HG03103 (cell line): ENCODE data around the gene POU2AF1.

Experiments
- ATAC-seq: cut with Tn5 transposase; IDR thresholded peaks from one replicate; pipeline ENCODE4 v1.9.1; 2021; ENCODE audit warnings: low read depth; ENCODE audit not compliant: unreplicated experiment

The POU2AF1 gene, protein sequence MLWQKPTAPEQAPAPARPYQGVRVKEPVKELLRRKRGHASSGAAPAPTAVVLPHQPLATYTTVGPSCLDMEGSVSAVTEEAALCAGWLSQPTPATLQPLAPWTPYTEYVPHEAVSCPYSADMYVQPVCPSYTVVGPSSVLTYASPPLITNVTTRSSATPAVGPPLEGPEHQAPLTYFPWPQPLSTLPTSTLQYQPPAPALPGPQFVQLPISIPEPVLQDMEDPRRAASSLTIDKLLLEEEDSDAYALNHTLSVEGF

DNA sequence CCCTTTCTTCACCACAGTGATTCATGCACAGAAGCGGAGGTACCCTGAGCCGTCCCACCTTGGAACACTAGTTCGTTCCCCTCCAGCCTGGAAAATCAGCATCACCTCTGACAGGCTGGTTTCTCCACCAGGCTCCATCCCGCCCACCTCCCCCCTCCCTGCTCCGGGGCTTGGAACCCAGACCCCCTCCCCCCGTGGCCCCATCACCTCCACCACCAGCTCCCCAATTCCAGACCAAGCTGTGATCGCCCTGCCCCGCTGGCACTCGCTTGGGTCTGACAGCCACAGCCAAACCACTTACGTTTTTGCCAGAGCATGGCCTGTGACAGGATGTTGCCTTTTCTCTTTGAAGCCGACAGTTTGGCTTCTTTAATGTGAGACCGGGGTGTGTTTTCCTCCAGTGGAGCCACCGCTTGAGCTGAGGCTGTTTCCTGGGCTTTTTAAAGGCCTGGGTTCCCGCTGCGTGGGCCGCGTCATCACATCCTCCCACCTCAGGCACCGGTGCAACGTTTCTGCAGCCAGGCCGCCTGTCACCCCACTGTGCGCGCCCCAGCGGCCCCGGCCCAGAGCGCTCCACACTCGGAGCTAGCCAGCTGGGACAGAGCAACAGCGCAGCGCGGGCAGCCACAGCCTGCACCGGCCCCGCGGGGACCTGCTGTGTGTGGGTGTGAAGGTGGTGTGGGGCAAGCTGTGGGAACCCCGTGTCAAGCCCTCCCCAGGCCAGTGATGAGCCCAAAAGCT is at the start of gene POU2AF1:
TSS of gene POU2AF1 (minus strand) at position 415 of the 741 bp plus-strand sequence. CDS start at position 317, 98 bp downstream.
- peak; percentile 73 for ATAC-seq

DNA sequence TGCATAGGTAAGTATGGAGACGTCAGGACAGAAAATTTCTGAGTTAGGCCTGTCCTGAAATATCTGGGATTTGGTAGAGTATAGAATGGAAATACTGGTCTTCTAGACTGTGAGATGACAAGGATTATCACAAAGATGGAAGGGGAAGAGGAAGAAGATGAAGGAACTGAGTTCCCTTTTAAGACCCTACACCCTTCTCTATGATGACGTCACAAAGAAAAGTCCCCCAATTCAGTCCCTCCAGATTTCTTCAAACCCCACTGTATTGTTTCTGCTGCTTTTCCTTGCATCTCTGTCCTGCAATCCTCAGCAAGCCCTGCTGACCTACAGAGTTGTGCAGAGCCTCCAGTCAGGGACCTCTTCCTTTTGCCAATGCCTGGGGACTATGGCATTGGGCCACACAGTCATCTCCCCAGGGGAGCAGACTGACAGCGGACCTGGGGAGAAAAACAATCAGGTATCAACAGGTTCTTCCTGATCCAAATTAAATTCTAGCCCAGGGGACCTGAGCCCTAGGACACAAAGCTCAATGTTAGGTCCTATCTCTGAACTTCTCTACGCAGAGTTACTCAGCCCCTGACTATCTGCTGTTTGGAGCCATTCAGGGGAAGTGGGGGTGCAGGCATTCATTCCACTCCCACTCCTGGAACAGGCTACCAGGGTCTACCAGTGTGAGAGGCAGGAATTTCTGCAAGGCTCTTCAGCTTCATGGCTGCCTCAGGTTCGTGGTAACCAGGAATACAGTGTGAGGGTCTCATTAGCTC is 49.2 kb upstream of the POU2AF1 start:
- ATAC-seq: no peak

DNA sequence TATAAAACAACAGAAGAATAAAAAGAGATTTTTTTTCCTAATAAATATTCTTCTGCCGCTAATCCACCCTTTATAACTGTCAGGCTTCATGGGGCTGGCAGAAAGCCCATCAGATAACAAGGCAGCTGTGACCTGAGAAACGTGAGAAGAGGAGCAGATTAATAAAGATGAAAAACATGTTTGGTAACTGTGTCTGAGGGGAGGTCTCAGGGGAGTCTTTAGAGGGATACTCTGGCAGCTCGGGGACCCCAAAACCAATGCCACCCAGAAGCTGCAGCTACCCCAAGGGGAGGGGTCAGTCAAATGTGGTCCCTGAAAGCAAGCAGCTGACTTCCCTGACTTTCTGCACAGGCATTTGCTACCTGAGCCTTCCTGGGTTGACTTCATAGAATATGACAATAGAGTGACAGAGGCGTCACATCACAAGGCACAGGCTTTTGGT is 48.4 kb upstream of the POU2AF1 start:
- no peak for ATAC-seq

DNA sequence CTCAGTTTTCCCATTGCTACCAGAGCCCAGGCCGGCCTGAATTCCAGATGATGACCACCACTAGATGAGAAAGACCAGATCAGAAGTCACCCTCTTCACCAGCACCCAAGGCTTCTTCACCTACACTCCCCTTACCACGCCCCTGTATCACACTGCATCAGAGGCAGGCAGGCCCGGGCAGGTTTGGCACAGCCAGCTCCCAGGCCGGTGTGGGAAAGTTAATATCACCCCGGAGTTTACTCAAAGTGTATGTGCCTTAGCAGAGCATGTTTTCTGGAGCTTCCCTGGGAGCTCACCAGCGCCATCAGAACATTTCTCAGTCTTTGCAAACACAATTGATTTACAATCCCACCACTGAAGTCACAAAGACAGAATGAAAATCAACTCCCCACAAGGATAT is 47.5 kb upstream of the POU2AF1 start:
- ATAC-seq: no peak

DNA sequence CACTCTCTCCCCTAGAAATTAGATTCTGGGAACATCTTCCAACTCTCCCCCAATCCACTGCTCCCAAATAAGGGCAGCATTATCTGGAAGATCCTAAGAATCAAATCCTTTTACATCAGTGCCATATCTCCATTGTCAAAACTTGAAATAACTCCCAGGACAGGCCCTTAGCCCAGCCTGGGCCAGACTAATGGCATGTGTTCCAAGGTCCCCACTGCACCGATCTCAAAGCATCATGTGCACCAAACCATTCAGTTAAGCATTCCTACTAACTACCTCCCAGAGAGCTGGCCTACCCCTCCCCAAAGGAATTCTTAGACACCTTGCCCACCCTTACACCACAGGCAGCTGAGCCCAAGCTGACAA is 44.2 kb upstream of the POU2AF1 start:
- ATAC-seq: peak; percentile 4

DNA sequence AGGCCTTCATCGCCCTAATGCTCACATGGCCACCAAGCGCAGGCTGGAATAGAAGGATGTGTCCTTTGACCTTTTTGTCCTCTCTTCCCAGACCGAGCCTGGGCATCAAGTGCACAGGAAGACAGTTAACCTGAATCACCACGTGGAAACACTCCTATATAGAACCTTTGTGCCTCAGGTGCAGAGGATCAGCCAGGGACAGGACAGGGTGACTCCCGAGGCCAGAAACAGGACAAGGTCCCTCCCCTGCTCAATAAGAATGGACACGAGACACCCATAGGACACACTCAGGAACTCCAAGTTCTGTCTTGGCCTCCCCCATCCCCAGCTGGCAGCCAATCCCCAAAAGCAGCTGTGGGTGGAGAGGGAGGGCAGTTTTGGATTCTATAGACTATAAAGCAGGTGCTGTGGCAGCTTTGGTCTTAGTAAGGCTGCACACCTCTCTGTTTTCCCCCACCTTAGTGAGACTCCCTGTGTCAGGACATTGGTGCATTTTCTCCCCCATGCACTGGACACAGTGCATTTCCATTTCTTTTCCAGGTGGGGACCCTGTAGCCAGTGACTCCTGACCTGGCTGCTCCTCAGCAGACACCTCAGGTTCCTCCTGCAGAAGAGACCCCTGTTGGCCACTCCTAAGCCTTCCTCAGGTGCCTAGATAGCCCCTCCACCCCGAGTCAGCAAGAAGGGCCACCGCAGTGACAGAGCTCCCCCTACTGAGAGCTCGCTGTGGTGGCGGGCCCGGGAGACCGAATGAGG is 43.6 kb upstream of the POU2AF1 start:
- ATAC-seq: peak; percentile 84

DNA sequence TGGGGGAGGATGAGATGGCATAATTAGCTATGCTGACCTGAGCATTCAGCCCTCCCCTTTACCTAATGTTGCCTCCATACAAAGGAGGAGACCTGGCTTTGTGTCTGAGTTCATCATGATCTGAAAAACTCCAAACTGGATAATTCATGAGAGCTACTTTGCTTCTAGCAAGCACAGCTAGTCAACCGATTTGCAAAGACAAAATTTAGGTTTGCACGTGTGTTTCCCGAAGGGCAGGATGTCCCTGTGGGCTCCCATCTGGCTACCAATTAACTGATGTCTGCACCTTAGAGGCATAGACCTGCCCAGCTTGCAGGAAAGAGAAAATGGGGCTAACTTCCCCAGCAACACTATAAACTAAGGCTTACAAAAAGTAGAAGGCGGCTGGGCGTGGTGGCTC is 42.2 kb upstream of the POU2AF1 start:
- ATAC-seq: no peak

DNA sequence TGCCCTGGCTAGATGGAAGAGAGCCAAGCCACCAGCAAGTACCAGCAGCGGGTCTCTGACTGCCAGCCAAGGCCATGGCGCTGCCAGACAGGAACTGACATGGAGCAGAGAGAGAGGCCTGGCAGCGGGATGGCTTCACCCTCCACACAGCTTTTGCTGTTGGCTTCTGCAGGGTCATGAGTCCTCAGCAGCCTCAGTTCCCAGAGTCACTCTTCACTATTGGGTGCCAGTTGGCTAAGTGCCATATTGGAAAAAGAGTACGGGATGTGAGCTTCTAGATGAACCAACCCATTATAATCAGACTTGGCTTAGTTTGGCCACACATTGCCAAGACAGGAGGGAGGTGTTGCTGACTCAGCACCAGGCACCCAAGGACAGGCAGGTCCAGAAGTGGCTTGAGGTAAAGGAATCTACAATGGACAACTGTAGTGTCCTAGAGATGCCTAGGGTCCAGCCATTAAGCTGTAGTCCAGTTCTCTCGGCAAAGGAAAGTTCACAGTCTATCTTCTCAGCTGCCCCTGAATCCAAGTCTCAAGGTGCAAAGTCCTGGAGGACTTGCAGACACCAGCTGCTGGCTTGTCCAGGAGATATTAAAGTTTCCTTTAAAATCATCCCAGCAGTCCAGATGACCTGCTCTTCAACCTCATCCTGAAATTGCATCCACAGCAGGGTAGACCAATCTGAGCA is 40.7 kb upstream of the POU2AF1 start:
- ATAC-seq: no peak

DNA sequence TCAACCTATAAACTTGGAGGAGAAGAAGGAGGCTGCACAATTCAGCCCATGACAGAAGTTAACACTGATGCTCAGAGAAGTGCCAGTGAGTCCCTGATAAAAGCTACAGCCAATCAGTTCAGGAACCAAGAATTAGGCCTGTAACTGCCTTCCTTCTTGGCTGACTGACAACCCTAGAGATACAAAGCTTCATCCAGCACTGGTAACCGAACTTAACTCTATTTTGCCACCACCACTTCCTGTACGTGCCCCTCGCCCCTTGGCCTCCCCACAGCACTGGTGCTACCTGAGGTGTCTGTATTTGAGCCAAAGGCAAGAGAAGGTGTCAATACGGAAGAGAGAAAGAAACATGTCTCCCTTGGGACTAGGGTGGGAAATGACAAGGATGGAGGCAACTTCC is 40.1 kb upstream of the POU2AF1 start:
- no peak for ATAC-seq

DNA sequence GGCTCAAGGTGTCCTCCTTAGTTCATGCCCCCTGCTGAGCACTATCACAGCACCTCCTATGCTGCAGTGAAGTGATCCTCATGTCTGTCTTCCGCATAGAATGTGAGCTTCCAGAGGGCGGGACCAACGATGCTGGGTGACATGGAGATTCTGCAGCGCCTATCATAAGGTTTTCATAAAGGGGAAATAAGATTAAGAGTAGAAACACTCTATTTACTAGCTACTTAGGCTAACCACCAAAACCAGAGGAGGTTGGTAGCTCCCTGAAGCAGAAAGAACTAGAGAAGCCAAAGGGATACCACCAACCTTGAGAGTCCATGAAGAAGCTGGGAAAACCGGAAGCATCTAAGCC is 39.3 kb upstream of the POU2AF1 start:
- no peak for ATAC-seq

DNA sequence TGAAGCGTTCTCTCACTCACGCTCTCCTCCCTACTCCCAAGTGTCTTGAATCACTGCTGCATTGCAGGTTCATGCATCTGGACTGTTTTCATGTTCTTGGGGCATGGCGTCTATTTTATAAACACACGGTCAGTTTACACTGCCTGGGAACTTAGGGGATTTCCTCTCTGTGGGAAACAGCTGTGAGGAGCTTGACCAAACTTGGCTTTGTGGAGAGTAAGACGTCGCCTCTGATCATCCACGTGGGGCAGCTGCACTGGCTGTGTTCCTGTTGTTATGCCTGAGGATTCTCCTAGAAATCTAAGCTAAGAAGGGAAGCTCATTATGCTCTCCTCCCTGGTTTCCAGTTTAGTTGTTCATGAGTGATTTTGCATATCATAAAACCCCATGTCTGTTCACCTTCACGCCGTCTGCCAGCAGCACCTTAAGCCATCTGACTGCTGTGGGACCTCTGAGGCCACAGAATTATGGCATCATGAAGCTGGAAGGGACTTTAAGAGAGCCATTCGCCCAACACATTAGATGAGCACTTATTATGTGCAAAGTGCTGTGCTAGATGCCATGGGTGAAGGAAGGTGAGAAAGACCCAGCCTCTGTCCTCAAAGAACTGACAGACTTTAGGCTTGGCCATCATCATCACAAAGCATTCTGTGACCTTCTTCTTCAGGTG is 38.8 kb upstream of the POU2AF1 start:
- peak; percentile 23 for ATAC-seq

DNA sequence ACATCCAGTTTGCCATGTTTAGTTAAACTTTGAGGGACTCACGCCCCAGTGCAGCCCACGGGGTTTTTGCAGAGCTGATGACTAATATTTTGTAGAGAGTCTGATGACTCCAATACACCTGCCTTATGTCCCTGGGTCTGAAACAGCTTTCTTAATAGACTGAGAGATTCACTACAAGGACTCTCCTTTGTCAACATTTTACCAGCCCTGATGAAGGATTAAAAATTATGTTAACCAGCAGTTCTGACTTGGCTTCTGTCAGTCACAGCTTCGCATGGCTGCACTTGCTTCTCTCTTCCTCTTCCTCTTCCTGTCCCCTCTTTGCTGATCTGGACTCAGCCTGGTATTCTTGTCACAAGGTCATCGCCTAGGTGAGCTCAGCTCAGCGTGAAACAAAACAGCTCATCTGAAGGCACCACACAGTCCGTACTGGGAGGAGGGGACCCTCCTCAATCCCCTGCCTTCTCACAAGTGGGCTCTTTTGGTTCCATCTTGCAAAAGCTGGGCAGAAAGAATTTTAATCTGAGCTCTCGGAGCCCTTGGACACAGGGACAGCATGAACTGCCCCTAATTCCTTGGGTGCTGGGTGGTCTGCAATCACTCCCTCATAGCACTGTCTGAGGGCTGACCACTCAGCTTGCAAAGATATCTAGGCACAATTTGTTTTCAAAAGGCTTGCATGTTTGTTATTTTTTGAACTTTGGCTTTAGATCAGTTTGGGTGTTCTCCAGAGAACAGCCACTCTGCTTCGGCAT is 38.1 kb upstream of the POU2AF1 start:
- ATAC-seq: peak; percentile 54

DNA sequence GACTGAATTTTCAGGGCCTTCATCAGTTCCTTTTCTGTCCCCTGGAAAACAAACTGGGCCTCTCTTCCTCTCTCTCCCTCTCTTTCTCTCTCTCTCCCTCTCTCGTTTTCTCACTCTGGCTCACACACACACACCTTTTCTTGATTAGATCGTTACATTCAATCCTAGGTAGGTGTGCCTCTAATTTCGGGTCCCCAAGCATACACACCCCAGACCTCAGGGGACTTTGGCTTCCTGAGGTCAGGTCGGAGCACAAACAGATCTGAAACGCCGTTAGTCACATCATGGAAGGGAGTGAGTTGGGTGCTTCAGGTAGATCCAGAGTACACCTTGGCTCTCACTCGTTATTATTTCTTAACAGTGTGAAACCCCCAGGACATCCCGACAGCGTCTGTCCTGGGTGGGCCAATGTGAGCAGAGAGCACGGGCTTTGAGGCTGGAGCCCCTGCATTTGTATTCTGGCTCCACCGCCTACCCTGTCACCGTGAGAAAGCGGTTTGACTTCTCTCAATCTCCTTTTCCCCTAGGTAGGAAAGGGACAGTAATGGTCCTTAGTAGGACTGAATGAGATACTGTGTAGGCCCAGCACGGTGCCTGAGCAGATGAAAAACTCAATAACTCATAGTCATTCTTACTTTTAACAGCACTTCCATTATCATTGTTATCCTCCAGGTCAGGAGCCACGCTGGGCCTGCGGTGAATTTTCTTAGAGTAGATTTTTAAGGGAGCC is 37.3 kb upstream of the POU2AF1 start:
- ATAC-seq: no peak

DNA sequence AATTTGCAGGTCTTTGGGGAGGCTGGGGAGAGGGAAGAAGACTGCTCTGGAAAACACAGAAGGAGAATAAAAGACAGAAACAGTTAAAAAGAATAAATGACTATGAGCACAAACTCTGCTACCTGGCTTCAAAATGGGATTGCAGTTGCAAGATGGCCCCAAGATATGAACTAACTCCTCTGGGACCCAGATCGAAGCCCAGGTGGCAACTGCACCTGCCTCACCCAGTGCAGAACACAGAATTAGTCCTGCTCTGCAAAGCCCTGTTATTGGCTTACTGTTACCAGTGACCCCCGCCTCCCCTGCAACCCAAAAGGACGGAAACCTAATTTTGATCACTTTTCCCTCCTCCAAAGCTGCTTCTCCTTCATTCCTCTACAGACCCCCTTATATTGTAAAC is 35.9 kb upstream of the POU2AF1 start:
- ATAC-seq: no peak

DNA sequence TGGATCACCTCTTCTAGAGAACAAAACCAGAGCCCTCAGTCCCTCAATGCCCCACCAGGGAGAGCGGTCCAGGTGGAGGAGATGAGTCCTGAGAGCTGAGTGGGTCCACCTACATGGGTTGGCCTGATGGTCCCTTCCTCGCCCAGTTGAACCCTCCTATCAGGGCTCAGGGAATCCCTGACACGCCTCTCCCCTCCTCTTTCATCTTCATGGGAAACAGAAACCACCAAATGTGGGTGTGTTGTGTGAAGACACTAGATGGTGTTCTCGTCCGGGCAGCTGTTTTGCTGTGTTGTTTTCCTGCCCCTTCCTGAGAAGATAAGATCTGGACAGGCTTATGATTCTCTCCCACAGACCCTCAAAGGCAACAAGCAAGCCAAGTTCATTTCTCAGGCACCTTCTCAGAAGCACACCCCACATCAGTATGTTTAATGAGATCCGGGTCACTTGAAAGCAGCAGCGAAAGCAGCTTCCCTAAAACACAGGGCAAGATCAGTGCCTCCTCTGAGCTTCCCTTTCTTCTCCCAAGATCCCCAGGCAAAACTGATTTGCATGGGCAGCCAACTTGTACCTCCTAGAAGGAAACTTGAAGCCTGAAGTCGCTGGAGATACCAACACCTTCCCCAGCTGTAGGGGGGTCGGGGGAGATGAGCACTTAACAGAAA is 35.3 kb upstream of the POU2AF1 start:
- ATAC-seq: peak; percentile 30

DNA sequence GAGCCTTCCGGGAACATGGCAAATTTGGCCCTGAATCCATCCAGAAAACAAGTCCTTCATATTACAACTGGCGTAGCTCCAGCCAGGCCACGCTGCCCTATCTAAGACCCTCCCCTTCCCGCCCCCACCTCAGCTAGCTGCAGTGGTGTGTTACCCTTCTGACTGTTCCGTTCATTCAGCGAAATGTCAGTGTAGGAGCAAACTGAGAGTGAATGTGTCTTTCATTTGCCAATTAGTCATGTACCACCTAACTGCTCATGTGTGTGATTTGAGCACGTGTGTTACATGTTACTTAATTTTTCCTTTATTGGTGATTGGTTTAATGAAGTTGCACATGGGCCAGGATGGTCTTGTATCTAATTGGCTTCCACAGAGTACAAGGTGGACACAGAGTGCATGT is 34.8 kb upstream of the POU2AF1 start:
- ATAC-seq: no peak

DNA sequence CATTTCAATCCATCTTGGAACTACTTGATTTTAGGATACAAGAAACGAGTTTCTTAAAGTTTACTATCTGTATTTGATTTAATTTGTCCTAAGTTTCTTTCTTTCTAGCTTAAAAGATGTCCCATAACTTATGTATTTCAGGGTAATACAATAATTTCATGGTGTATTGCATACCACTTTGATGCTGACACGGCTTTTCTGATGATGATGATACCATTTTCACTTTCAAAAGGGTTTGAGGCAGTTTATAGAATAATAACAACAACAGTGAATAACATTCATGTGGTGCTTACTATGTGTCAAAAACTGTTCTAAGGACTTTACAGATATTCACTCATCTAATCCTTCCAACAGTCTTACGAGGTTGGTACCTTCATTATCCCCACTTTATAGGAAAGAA is 33.2 kb upstream of the POU2AF1 start:
- no peak for ATAC-seq

DNA sequence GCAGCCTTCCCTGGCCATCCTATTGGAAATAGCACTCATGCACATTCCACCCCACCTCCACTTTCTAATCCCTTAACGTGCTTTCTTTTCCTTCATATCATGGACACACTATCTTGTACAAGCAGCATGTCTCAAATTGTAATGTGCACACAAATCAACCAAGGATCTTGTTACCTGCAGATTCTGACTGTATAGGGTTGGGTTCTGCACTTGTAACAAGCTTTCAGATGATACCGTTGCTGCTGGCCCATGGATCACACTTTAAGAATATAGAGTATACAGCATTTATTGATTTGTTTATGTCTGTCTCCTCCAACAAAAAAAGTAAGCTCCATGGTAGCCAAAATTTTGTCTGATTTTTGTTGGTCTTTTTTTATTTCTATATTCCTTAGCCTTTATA is 32.4 kb upstream of the POU2AF1 start:
- ATAC-seq: no peak
